ENCODE results near the gene FERMT3. TPM values are rescaled to one million over a fixed set of nuclear protein-coding genes. Genes with fewer than 3 reads are reported as not detected.

FERMT3 gene
- total and polyA plus RNA-seq, 2 of the 8 experiments (the other 6 are each of a cell fraction or from before 2014, with no cell fraction given): 1.4 to 3.7 TPM

- TF ChIP-seq SIN3A (conservative IDR thresholded peaks at IDR 0.05 in 1 of 2, IDR thresholded peaks at IDR 0.05 in 1 of 2; ENCODE audit: low read depth in 1 of 2, low read length in 2 of 2): peak in 1 of 2 experiments; percentile 92; a peak in 2 of 4 replicates
- peak; percentile 75 for TF ChIP-seq MAX (IDR thresholded peaks at IDR 0.05)
- 0 out of 2 replicates have a peak, but pooled peaks have one; percentile 4 for TF ChIP-seq SP2 (IDR thresholded peaks at IDR 0.05; ENCODE audit: low read length)
- TF ChIP-seq YY1 (IDR thresholded peaks at IDR 0.05; ENCODE audit: low read depth, low read length): peak; percentile 98
- peak; percentile 41; the same call in 1 of the 2 replicates for TF ChIP-seq SP1 (IDR thresholded peaks at IDR 0.05; ENCODE audit: low read depth, low read length)
- peak; percentile 64 for TF ChIP-seq KDM4A (IDR thresholded peaks at IDR 0.05; ENCODE audit: low read depth, low read length, severe bottlenecking)
- TF ChIP-seq HDAC2 (IDR thresholded peaks at IDR 0.05; ENCODE audit: borderline replicate concordance in 1 of 2, low read depth in 2 of 2, low read length in 2 of 2): peak; percentile 38 to 66; a peak in 2 of 4 replicates
- TF ChIP-seq TAF1 (IDR thresholded peaks at IDR 0.05; ENCODE audit: low read depth, low read length): peak; percentile 45
- TF ChIP-seq SP4 (IDR thresholded peaks at IDR 0.05; ENCODE audit: low read length): no peak
- TF ChIP-seq SAP30 (IDR thresholded peaks at IDR 0.05; ENCODE audit: insufficient read depth, insufficient replicate concordance, low read length): peak; percentile 99
- TF ChIP-seq POLR2A (IDR thresholded peaks at IDR 0.05; ENCODE audit: control extremely low read depth in 1 of 2, low read depth in 2 of 2, low read length in 2 of 2): no peak
Measured at GRCh38 chr11:64246871-64247728, 40.6 kb downstream of the FERMT3 start, which contains the start of gene PPP1R14B (continued).

Measured in H1 (cell line).